ENCODE results near the gene THUMPD2.

DNA sequence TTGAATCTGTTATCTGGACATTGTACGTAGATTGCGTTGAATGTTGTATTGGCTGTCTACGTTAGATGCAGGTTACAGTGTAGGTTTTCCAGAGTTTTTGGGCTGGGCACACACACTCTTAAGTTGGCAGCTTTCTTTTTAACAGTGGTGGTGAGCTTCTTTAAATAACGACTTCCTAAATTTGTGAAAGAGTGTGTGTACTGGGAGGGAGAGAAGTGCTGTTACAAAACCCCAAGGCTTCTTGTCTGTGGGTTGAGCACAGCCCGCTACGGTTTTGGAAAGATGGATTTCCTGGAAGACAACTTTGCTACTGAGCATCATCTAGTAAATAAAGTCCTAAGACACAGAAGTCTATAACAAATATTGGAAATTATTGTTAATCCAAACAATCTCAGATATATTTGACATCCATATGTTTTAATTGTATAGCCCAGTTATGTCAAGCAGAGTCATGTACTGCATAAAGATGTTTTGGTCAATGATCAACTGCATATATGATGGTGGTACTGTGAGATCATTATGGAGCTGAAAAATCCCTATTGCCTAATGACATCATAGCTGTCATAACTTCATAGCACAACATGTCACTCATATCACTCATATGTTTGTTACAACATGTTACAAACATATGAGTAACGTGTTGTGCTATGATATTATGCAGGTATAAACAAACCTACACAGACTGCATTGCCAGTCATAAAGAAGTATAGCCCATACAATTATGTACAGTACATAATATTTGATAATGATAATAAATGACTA lies 7.9 kb upstream of the THUMPD2 start:
- TF ChIP-seq, protein P1, sequence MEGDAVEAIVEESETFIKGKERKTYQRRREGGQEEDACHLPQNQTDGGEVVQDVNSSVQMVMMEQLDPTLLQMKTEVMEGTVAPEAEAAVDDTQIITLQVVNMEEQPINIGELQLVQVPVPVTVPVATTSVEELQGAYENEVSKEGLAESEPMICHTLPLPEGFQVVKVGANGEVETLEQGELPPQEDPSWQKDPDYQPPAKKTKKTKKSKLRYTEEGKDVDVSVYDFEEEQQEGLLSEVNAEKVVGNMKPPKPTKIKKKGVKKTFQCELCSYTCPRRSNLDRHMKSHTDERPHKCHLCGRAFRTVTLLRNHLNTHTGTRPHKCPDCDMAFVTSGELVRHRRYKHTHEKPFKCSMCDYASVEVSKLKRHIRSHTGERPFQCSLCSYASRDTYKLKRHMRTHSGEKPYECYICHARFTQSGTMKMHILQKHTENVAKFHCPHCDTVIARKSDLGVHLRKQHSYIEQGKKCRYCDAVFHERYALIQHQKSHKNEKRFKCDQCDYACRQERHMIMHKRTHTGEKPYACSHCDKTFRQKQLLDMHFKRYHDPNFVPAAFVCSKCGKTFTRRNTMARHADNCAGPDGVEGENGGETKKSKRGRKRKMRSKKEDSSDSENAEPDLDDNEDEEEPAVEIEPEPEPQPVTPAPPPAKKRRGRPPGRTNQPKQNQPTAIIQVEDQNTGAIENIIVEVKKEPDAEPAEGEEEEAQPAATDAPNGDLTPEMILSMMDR (IDR thresholded peaks at IDR 0.05) = no peak
- TF ChIP-seq POLR2AphosphoS5 (IDR thresholded peaks at IDR 0.05; ENCODE audit: insufficient read depth in 1 of 2, low read depth in 1 of 2) = no peak
- no peak for TF ChIP-seq POLR2A (IDR thresholded peaks at IDR 0.05)
